Measurements from ENCODE around the gene ARVCF. TPM values are rescaled to one million over a fixed set of nuclear protein-coding genes. Genes with fewer than 3 reads are reported as not detected.

Gene ARVCF
- total RNA-seq, 1 experiment from 2014 or later = 11.1 TPM

GRCh38 chr22:20026204-20026908 is 9.7 kb upstream of the ARVCF start:
- no peak overlapping the region for H3K27ac ChIP-seq (ENCODE audit: low read depth, low read length, poor library complexity, severe bottlenecking)
- TF ChIP-seq EZH2 (IDR thresholded peaks at IDR 0.05; ENCODE audit: borderline replicate concordance, low read depth, low read length, poor library complexity, severe bottlenecking) = no peak
- no peak for TF ChIP-seq CTCF (conservative IDR thresholded peaks at IDR 0.05; ENCODE audit: low read depth, low read length)
- no peak overlapping the region for H3K4me3 ChIP-seq (ENCODE audit: low read depth, low read length, poor library complexity, severe bottlenecking)
- CTCF ChIA-PET = no interaction called here
- intact Hi-C loops (cut with micrococcal nuclease; ENCODE audit: unreplicated experiment) = no loop called here
- no peak for DNase-seq (ENCODE audit: low spot score)
- BruUV-seq (replicated peaks) = no TSS peak
- H3K9me3 ChIP-seq (ENCODE audit: low read depth, low read length, poor library complexity, severe bottlenecking) = no peaks in the 10 kb centered on the region
- H3K36me3 ChIP-seq (ENCODE audit: insufficient read depth, low read length, poor library complexity, severe bottlenecking) = no peaks in the 10 kb centered on the region
- no peaks in the 10 kb centered on the region for H3K27me3 ChIP-seq (replicated peaks; ENCODE audit: insufficient read depth, low read depth, low read length, poor library complexity)
- POLR2A ChIA-PET (ENCODE audit: low non-redundant PET) = no interaction called here
- no peaks in the 10 kb centered on the region for H3K4me1 ChIP-seq (ENCODE audit: insufficient read depth, low read length, poor library complexity, severe bottlenecking)

- BruUV-seq (replicated peaks) = no TSS peak
- H3K27ac ChIP-seq (ENCODE audit: low read depth, low read length, poor library complexity, severe bottlenecking) = no peak overlapping the region
- H3K9me3 ChIP-seq (ENCODE audit: low read depth, low read length, poor library complexity, severe bottlenecking) = no peaks in the 10 kb centered on the region
- peaks cover 1% of the 10 kb centered on the region for H3K4me1 ChIP-seq (ENCODE audit: insufficient read depth, low read length, poor library complexity, severe bottlenecking)
- ChIA-PET CTCF (no interaction called here), POLR2A (ENCODE audit: low non-redundant PET) (no interaction called here)
- no peaks in the 10 kb centered on the region for H3K36me3 ChIP-seq (ENCODE audit: insufficient read depth, low read length, poor library complexity, severe bottlenecking)
- H3K4me3 ChIP-seq (ENCODE audit: low read depth, low read length, poor library complexity, severe bottlenecking) = no peak overlapping the region
- TF ChIP-seq EZH2 (IDR thresholded peaks at IDR 0.05; ENCODE audit: borderline replicate concordance, low read depth, low read length, poor library complexity, severe bottlenecking) (no peak), CTCF (conservative IDR thresholded peaks at IDR 0.05; ENCODE audit: low read depth, low read length) (no peak)
- DNase-seq (ENCODE audit: low spot score) = no peak
- H3K27me3 ChIP-seq (replicated peaks; ENCODE audit: insufficient read depth, low read depth, low read length, poor library complexity) = no peaks in the 10 kb centered on the region
- intact Hi-C loops (cut with micrococcal nuclease; ENCODE audit: unreplicated experiment) = no loop called here
These were observed 9.0 kb upstream of the ARVCF start for GRCh38 chr22:20025401-20026203.

GRCh38 chr22:20024650-20025397 is 8.2 kb upstream of the ARVCF start:
- CTCF ChIA-PET = no interaction called here

More at GRCh38 chr22:20024650-20025397, 8.2 kb upstream of the ARVCF start:
- TF ChIP-seq CTCF (conservative IDR thresholded peaks at IDR 0.05; ENCODE audit: low read depth, low read length) = no peak
- TF ChIP-seq EZH2 (IDR thresholded peaks at IDR 0.05; ENCODE audit: borderline replicate concordance, low read depth, low read length, poor library complexity, severe bottlenecking) = no peak
- no peak for DNase-seq (ENCODE audit: low spot score)
- intact Hi-C loops (cut with micrococcal nuclease; ENCODE audit: unreplicated experiment) = no loop called here
- no peaks in the 10 kb centered on the region for H3K9me3 ChIP-seq (ENCODE audit: low read depth, low read length, poor library complexity, severe bottlenecking)
- H3K27ac ChIP-seq (ENCODE audit: low read depth, low read length, poor library complexity, severe bottlenecking) = no peak overlapping the region
- H3K36me3 ChIP-seq (ENCODE audit: insufficient read depth, low read length, poor library complexity, severe bottlenecking) = no peaks in the 10 kb centered on the region
- H3K4me1 ChIP-seq (ENCODE audit: insufficient read depth, low read length, poor library complexity, severe bottlenecking) = peaks cover 5% of the 10 kb centered on the region
- POLR2A ChIA-PET (ENCODE audit: low non-redundant PET) = no interaction called here
- BruUV-seq (replicated peaks) = no TSS peak
- H3K27me3 ChIP-seq (replicated peaks; ENCODE audit: insufficient read depth, low read depth, low read length, poor library complexity) = no peaks in the 10 kb centered on the region
- no peak overlapping the region for H3K4me3 ChIP-seq (ENCODE audit: low read depth, low read length, poor library complexity, severe bottlenecking)
